Activated CD4-positive, alpha-beta T cell treated with anti-CD3 and anti-CD28 coated beads for 36 hours (primary cell): ENCODE data around the gene ADPRH. TPM values are rescaled to one million over a fixed set of nuclear protein-coding genes. Genes with fewer than 3 reads are reported as not detected.

Experiments
- ATAC-seq: fragments of 200-7000 bp; cut with Tn5 transposase; one replicate; pipeline ENCODE4 v1.10.0; 2021; ENCODE audit warnings: mild to moderate bottlenecking, moderate library complexity
- CTCF ChIA-PET: fragments of 350-600 bp; sonication (Branson Sonifier 250); formaldehyde crosslinking; loops from one replicate; lab custom pipeline; 2021; ENCODE audit warnings: antibody characterized with exemption; lab: Charles Lee
- POLR2A ChIA-PET: fragments of 350-600 bp; sonication (Branson Sonifier 250); formaldehyde crosslinking; loops from one replicate; lab custom pipeline; 2021; ENCODE audit warnings: antibody characterized with exemption, inconsistent platforms; lab: Charles Lee
- DNase-seq: peaks from one replicate; pipeline ENCODE4 v3.0.0-alpha.2; 2020
- H3K27ac Mint-ChIP-seq: one replicate; pipeline ENCODE4 v1.8.0; 2021; ENCODE audit warnings: mixed read lengths
- H3K27me3 Mint-ChIP-seq: one replicate; pipeline ENCODE4 v1.8.0; 2021; ENCODE audit warnings: mixed read lengths
- H3K36me3 Mint-ChIP-seq: one replicate; pipeline ENCODE4 v1.8.0; 2021; ENCODE audit warnings: low read depth, mixed read lengths
- H3K4me1 Mint-ChIP-seq: one replicate; pipeline ENCODE4 v1.8.0; 2021; ENCODE audit warnings: mixed read lengths
- H3K4me3 Mint-ChIP-seq: one replicate; pipeline ENCODE4 v1.8.0; 2021; ENCODE audit warnings: mild to moderate bottlenecking, moderate library complexity, mixed read lengths
- H3K9me3 Mint-ChIP-seq: one replicate; pipeline ENCODE4 v1.8.0; 2021; ENCODE audit warnings: low read depth, mixed read lengths
- intact Hi-C, 2 experiments: fragments of 100-400 bp; cut with DNase I in 1 of 2; cut with micrococcal nuclease in 1 of 2; formaldehyde crosslinking; loops; one replicate each; pipeline versions ENCODE4 v1.14.2 to v1.15.1; 2022 to 2024; cut with DNase I, micrococcal nuclease
- total RNA-seq, 2 experiments: library from RNA; stranded (reverse); gene quantifications; one replicate each; pipeline ENCODE4 v1.2.3, GENCODE V29; 2021

ADPRH gene
- total RNA-seq, 2 experiments from 2014 or later, result 2.5 to 3.5 TPM

DNA sequence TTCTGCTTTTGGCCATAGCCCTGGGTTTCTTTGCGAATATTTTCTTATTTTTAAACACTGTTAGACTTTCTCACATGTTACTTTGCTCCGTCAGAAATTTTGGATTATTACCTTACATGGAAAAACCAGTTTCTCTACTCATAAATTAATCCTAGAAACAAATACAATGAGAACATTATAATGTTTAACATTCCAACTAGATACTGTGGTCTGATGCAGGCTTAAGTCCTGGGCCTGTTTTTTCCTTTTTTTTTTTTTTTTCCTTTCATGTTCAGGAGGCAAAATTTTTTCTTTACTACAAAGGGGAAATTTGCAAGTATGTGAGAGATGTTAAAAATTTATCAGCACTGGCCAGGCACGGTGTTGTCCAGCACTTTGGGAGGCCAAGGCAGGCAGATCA lies 52.2 kb downstream of the ADPRH start:
- DNase-seq (no peak), ATAC-seq (no peak)
- ChIA-PET CTCF (no interaction called here), POLR2A (no interaction called here)
- intact Hi-C loops, result no loop called here
- Mint-ChIP-seq H3K27ac (no peak overlapping the region), H3K27me3 (peaks cover 17% of the 10 kb centered on the region), H3K36me3 (peaks cover 1% of the 10 kb centered on the region), H3K9me3 (no peaks in the 10 kb centered on the region), H3K4me3 (no peak overlapping the region), H3K4me1 (peaks cover 16% of the 10 kb centered on the region)

DNA sequence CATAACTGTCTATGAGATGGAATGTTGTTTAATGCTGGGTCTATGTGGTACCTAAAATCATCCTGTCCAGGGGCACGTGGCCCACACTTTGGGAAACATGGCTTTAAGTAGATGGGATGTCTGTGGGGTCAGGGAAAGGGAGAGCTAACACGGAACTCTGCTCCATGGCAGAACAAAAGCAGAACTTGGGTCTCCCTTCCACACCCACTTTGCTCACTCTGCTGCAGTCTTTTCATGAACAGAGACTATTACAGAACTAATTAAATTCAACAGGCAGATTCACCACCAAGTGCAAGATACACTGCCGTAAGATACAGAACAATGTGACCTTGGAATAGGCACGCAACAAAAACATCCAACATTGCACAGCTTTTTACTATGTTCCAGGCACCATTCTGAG lies 52.9 kb downstream of the ADPRH start:
- ChIA-PET CTCF (no interaction called here), POLR2A (no interaction called here)
- peaks cover 16% of the 10 kb centered on the region for H3K4me1 Mint-ChIP-seq
- no peaks in the 10 kb centered on the region for H3K9me3 Mint-ChIP-seq
- H3K36me3 Mint-ChIP-seq, result peaks cover 1% of the 10 kb centered on the region
- DNase-seq, result no peak
- peaks cover 13% of the 10 kb centered on the region for H3K27me3 Mint-ChIP-seq
- no peak overlapping the region for H3K4me3 Mint-ChIP-seq
- no peak for ATAC-seq
- intact Hi-C loops, result no loop called here
- no peak overlapping the region for H3K27ac Mint-ChIP-seq

DNA sequence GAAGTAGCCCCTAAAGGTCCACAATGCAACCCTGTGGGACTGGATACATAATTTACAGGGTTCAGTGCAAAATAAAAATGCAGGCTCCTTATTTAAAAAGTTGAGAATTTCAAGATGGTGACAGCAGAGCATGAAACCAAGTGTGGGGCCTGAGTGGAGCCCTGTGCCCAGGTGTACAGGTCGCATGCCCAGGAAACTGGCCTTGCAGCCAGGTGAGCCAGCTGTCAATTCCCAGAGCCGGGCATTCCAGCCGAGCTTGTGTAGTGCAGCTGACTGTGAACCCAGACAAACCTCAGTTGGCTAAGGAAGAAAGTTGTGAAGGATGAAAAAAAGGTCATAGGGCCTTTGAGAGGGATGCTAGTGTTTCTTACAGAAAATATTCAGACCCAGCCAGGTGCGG lies 53.5 kb downstream of the ADPRH start:
- ChIA-PET POLR2A (interaction anchor here (0.5 to 0.7 kb wide), 2 partner anchors 42 to 135 kb away, joined by 3 to 4 read pairs; no protein-coding TSS in a partner anchor), CTCF (no interaction called here)
- Mint-ChIP-seq H3K27ac (no peak overlapping the region), H3K4me1 (peaks cover 16% of the 10 kb centered on the region), H3K9me3 (no peaks in the 10 kb centered on the region), H3K4me3 (no peak overlapping the region), H3K36me3 (peaks cover 1% of the 10 kb centered on the region), H3K27me3 (peaks cover 8% of the 10 kb centered on the region)
- no peak for DNase-seq
- intact Hi-C loops, result no loop called here
- no peak for ATAC-seq

DNA sequence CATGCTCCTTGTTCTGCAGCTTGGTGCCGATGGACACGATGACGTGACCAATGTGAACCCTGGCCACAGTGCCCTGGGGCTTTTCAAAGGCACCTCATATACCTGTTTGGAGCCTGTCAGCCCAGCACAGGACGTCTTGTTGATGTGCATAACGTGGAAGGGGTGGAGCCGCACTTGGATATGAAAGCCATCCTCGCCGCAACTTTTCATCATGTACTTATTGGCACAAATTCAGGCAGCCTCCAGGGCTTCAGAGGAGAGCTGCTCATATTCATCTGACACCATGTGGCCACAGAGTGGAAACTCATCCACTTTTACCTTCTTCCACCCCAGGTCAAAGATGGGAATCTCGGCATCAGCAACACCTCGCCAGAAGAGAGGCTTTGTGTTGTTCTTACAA lies 56.4 kb downstream of the ADPRH start:
- ATAC-seq, result no peak
- CTCF ChIA-PET, result interaction anchor here (0.9 to 1.6 kb wide), 2 partner anchors 54 to 55 kb away, joined by 3 to 4 read pairs; no protein-coding TSS in a partner anchor
- H3K4me3 Mint-ChIP-seq, result no peak overlapping the region
- H3K36me3 Mint-ChIP-seq, result peaks cover 13% of the 10 kb centered on the region
- H3K9me3 Mint-ChIP-seq, result peaks cover 3% of the 10 kb centered on the region
- intact Hi-C loops, result no loop called here
- H3K27me3 Mint-ChIP-seq, result no peaks in the 10 kb centered on the region
- no peak for DNase-seq
- POLR2A ChIA-PET, result no interaction called here
- H3K4me1 Mint-ChIP-seq, result peaks cover 32% of the 10 kb centered on the region
- no peak overlapping the region for H3K27ac Mint-ChIP-seq

DNA sequence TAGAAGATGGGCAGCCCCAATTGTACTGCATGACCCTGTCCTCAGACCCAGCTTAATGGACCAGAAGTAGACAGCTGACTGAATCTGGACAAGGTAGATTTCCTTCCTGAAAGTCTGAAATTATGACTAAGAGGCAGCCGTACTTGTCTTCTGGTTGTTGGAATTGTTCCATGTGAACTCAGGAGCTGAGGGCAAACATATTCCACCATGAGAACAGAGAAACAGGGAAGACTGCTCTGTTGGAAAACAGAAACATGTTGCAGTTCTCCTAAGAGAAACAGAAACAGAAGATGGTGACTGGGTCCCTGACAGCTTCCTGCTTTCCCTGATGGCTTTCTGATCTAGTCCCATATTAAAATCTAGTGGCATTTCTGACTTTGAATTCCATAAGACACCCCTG lies 57.0 kb downstream of the ADPRH start:
- Mint-ChIP-seq H3K4me3 (no peak overlapping the region), H3K27me3 (no peaks in the 10 kb centered on the region), H3K4me1 (peaks cover 29% of the 10 kb centered on the region), H3K36me3 (peaks cover 15% of the 10 kb centered on the region), H3K9me3 (peaks cover 4% of the 10 kb centered on the region), H3K27ac (no peak overlapping the region)
- no peak for ATAC-seq
- no peak for DNase-seq
- intact Hi-C loops, result no loop called here
- ChIA-PET CTCF (interaction anchor here (0.9 to 1.6 kb wide), 2 partner anchors 54 kb away, joined by 3 to 4 read pairs; no protein-coding TSS in a partner anchor), POLR2A (no interaction called here)

DNA sequence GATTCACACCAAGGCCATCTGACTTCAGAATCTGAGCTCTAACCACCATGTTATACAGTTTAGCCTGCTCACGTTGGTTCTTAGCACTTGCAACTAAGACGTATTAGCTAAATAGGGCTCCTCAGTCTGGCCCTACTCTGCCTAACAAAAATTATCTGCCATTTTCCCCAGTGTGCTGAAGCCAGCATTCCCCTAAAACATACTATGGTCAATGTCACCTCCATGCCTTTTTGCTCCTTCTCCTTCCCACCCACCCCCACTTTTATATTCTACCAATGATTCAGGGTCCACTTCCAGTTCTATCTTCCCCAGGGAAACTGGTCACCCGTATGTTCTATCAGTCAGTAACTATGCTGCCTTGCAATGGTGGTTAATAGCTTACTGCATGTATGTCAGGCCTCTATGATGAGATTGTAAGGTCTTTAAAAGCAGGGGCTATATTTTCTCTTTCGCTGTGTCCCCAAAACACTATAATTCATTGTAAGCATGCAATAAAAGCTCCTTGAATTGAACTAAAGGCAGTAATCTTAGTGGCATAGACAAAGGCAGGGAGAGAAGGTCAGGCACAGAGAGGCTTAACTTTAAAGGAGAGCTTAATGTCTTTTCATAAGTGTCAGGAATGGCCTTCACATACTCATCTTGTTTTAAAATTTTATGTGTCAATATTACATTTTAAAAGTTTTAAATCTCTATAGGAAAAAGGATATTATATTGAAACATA lies 57.8 kb downstream of the ADPRH start:
- no peak overlapping the region for H3K4me3 Mint-ChIP-seq
- peaks cover 18% of the 10 kb centered on the region for H3K36me3 Mint-ChIP-seq
- POLR2A ChIA-PET, result interaction anchor here (0.8 kb wide), 1 partner anchor 65 kb away, joined by 3 read pairs; no protein-coding TSS in a partner anchor
- no peaks in the 10 kb centered on the region for H3K27me3 Mint-ChIP-seq
- peaks cover 29% of the 10 kb centered on the region for H3K4me1 Mint-ChIP-seq
- no peak for ATAC-seq
- DNase-seq, result no peak
- CTCF ChIA-PET, result interaction anchor here (0.9 to 1.6 kb wide), 3 partner anchors 16 to 55 kb away, joined by 3 to 4 read pairs (median 3); no protein-coding TSS in a partner anchor
- intact Hi-C loops, result no loop called here
- peaks cover 7% of the 10 kb centered on the region for H3K9me3 Mint-ChIP-seq
- no peak overlapping the region for H3K27ac Mint-ChIP-seq

DNA sequence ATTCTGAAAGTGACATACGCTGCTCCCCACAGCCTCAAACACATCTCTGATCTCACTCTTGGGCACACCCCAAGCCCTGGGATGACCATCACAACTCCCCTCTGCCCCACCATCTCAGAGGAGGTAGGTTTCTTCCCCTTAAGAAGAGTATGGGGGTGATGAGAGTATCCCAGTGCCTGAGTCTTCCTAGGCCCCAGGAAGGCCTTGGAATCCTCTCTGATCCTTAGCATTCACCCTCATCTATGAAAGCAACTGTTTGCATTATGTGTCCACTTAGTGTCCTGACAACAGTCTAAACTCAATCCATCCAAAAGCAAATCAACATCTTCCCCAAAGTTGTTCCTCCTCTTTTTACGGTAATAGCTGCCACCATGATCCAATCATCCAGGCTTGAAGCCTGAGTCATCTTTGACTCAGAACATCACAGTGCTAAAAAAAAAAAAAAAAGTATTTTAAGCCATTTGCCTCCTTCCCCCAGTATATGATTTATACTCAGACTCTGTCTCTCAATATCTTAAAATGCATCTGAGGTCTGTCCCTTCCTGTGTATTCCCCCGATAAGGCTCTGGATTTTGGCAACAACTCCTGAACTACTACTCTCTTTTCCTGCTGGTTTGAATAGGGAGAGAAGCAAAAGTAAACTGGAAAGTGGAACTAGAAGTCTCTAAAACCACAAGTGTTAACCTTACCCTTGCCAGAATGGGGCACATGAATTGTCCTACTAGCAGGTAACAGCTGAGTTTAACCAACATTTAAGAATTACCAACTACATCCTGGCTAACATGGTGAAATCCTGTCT lies 58.6 kb downstream of the ADPRH start:
- Mint-ChIP-seq H3K4me3 (no peak overlapping the region), H3K36me3 (peaks cover 23% of the 10 kb centered on the region), H3K4me1 (peaks cover 37% of the 10 kb centered on the region), H3K9me3 (peaks cover 7% of the 10 kb centered on the region), H3K27me3 (no peaks in the 10 kb centered on the region), H3K27ac (peak overlapping the region; percentile 92)
- ChIA-PET CTCF (interaction anchor here (0.8 to 0.9 kb wide), 2 partner anchors 17 to 52 kb away, joined by 3 to 5 read pairs; no protein-coding TSS in a partner anchor), POLR2A (interaction anchor here (0.5 to 0.8 kb wide), 2 partner anchors 64 to 421 kb away, joined by 3 read pairs; no protein-coding TSS in a partner anchor)
- intact Hi-C loops, result loop anchor here (1.0 to 2.0 kb wide), 3 partner anchors 62 to 711 kb away; partner anchors contain the start of genes LRRC58 (in 1 of the 2) and TIMMDC1 (in 1 of the 2)
- DNase-seq, result peak; percentile 14
- ATAC-seq, result peak; percentile 34

Other genes starting within 250 kb of the ADPRH start
- 10 to 100 TPM; 24.5 to 30.5 TPM for gene TMEM39A, start 115.9 kb upstream of the ADPRH start, total RNA-seq
- gene POGLUT1, start 110.5 kb upstream of the ADPRH start, total RNA-seq, result 10 to 100 TPM; 11.4 to 12.3 TPM
- 10 to 100 TPM; 82.3 to 96.0 TPM for gene TIMMDC1, start 80.9 kb upstream of the ADPRH start, total RNA-seq
- gene CD80, start 19.9 kb upstream of the ADPRH start, total RNA-seq, result 1 to 10 TPM in 1 of 2 experiments, under 1 TPM in 1; 0.74 to 1.2 TPM
- gene PLA1A, start 18.4 kb downstream of the ADPRH start, total RNA-seq, result not detected
- 1 to 10 TPM; 1.4 to 1.7 TPM for gene POPDC2, start 81.1 kb downstream of the ADPRH start, total RNA-seq
- 10 to 100 TPM; 69.5 to 82.8 TPM for gene COX17, start 97.9 kb downstream of the ADPRH start, total RNA-seq
- gene CFAP91, start 123.5 kb downstream of the ADPRH start, total RNA-seq, result under 1 TPM; 0.25 to 0.67 TPM
- gene NR1I2, start 202.6 kb downstream of the ADPRH start, total RNA-seq, result under 1 TPM; 0.27 to 0.40 TPM